ENCODE measurements around the gene LCN6. TPM values are rescaled to one million over a fixed set of nuclear protein-coding genes. Genes with fewer than 3 reads are reported as not detected.
"Not testable (repeated sequence)": the region's sequence is repeated elsewhere in the genome, so short reads cannot be mapped to it uniquely, and the experiment has no call there.

The LCN6 gene
- total RNA-seq, 4 donors from 2014 or later = 1.1 to 2.9 TPM; not detected in 2

DNA sequence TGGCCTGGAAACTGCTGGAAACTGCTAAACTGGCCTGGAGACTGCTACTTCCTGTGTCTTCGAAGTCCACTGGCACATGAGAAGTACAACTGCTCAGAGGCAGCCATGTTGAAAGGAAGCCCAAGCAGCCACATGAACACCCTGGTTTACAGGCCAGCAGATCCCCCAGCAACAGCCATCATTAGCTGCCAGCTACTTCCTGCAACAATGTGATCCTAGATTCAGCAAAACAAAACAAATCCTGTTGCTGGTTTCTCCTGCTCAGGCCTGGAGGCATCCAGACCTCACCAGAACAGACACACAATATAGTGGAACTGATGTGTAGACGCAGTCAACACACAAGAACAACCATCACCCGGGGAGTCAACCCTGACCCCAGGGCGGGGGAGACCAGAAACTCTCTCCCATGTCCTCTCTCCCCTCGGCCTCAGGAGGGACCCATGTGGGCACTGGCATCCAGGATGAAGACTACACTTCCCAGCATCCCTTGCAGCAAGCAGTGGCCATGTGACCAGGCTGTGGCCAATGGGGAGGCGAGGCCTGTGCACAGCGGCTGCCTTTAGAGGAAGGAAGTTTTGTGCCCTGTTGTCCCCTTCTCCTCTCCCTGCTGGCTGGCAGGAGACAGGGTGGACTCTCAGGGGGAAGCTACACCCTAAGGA, 25.2 kb upstream of the LCN6 start:
- intact Hi-C loops (cut with DNase I; ENCODE audit: low total_unique reads) = no loop called here
- no peak overlapping the region for H3K27ac ChIP-seq
- H3K36me3 ChIP-seq = no peaks in the 10 kb centered on the region
- no peak for TF ChIP-seq POLR2A (IDR thresholded peaks at IDR 0.05)
- TF ChIP-seq POLR2AphosphoS5 (IDR thresholded peaks at IDR 0.05) = no peak
- TF ChIP-seq EP300 (IDR thresholded peaks at IDR 0.05; ENCODE audit: low read depth) = no peak
- TF ChIP-seq, protein P1, sequence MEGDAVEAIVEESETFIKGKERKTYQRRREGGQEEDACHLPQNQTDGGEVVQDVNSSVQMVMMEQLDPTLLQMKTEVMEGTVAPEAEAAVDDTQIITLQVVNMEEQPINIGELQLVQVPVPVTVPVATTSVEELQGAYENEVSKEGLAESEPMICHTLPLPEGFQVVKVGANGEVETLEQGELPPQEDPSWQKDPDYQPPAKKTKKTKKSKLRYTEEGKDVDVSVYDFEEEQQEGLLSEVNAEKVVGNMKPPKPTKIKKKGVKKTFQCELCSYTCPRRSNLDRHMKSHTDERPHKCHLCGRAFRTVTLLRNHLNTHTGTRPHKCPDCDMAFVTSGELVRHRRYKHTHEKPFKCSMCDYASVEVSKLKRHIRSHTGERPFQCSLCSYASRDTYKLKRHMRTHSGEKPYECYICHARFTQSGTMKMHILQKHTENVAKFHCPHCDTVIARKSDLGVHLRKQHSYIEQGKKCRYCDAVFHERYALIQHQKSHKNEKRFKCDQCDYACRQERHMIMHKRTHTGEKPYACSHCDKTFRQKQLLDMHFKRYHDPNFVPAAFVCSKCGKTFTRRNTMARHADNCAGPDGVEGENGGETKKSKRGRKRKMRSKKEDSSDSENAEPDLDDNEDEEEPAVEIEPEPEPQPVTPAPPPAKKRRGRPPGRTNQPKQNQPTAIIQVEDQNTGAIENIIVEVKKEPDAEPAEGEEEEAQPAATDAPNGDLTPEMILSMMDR (IDR thresholded peaks at IDR 0.05) = no peak
- no peak overlapping the region for H3K4me3 ChIP-seq
- peaks cover 0 to 9% (median 4%) of the 10 kb centered on the region in 4 donors for H3K4me1 ChIP-seq
- WGBS, 2 donors (ENCODE audit: low coverage in 1 of 2) = 74 to 79% methylated on average over 3 to 7 of the region's 7 CpGs
- in situ Hi-C loops (cut with MboI; ENCODE audit: low pct_ligation_motif_present in 1 of 4, low pct_unique_long_range_greater_than_20kb in 1 of 4, low sequenced_read_pairs in 3 of 4) = no loop called here
- DNase-seq = no peak
- H3K27me3 ChIP-seq = peaks cover 4% of the 10 kb centered on the region
- H3K9me3 ChIP-seq = no peaks in the 10 kb centered on the region

DNA sequence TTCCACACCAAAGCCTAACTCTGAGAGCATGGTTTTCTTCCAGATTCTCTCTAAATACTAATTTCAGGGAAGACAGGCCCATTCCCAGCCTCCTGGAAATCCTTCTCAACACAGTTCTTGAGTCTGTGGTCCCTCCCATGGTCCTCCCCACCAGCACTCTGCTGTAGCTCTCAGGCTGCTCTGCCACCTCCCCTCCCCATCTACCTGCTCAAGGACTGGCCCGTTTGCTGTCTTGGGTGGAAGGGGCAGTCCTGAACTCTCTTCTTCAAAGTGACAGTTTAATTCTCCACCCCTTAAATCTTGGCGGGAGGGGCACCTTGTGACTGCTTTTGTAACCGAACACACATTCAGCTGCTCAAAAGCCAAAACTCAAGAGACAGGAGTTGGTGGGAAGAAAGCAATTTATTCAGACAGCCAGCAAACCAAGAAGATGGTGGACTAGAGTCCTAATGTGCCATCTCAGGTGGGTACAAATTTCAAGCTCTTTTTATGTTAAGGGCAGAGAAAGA, 23.6 kb upstream of the LCN6 start:
- Histone ChIP-seq H3K27ac (no peak overlapping the region), H3K36me3 (no peaks in the 10 kb centered on the region), H3K4me3 (no peak overlapping the region), H3K4me1 (peaks cover 0 to 6% (median 1%) of the 10 kb centered on the region in 4 donors), H3K9me3 (no peaks in the 10 kb centered on the region), H3K27me3 (peaks cover 17% of the 10 kb centered on the region)
- in situ Hi-C loops (cut with MboI; ENCODE audit: low pct_ligation_motif_present in 1 of 4, low pct_unique_long_range_greater_than_20kb in 1 of 4, low sequenced_read_pairs in 3 of 4) (no loop called here), intact Hi-C loops (cut with DNase I; ENCODE audit: low total_unique reads) (no loop called here)
- no peak for TF ChIP-seq EP300 (IDR thresholded peaks at IDR 0.05; ENCODE audit: low read depth)
- no peak for TF ChIP-seq POLR2AphosphoS5 (IDR thresholded peaks at IDR 0.05)
- no peak for TF ChIP-seq POLR2A (IDR thresholded peaks at IDR 0.05)
- TF ChIP-seq, protein P1 (IDR thresholded peaks at IDR 0.05) = no peak
- 66 to 76% methylated on average over 3 of the region's 3 CpGs for WGBS, 2 donors (ENCODE audit: low coverage in 1 of 2)
- DNase-seq = no peak

DNA sequence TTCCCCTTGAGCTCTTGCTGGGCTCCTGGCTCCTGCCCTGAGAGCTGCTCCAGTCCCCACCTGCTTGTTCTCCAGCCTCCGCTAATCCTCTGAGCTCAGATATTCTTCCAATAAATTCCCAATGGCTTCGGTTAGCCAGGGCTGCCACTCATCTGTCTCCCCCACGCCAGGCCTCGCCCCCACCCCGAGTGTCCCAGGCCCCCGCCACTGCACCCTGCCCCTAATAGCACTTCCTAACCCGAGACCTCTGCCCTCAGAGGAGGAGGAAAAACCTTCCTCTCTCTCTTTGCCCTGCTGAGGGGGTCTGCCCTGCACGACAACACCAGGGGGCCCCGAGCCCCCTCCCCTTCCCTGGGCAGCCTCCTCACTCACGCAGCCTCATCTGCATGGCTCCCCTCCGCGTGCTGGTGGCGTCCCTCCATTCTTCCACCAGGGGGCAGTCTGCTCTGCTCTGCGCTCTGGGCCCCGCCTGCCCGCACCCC, 21.4 kb upstream of the LCN6 start:
- TF ChIP-seq EP300 (IDR thresholded peaks at IDR 0.05; ENCODE audit: low read depth) = no peak
- TF ChIP-seq, protein P1 (IDR thresholded peaks at IDR 0.05) = peak; percentile 44 to 62 (median 48)
- no peak overlapping the region for H3K27ac ChIP-seq
- H3K27me3 ChIP-seq = peaks cover 32% of the 10 kb centered on the region
- intact Hi-C loops (cut with DNase I; ENCODE audit: low total_unique reads) = no loop called here
- DNase-seq = peak; percentile 60
- H3K9me3 ChIP-seq = no peaks in the 10 kb centered on the region
- H3K4me1 ChIP-seq = peaks cover 0 to 8% (median 3%) of the 10 kb centered on the region in 4 donors
- 0 to 13% methylated on average over 2 to 12 of the region's 16 CpGs for WGBS, 2 donors (ENCODE audit: low coverage in 1 of 2)
- H3K36me3 ChIP-seq = no peaks in the 10 kb centered on the region
- in situ Hi-C loops (cut with MboI; ENCODE audit: low pct_ligation_motif_present in 1 of 4, low pct_unique_long_range_greater_than_20kb in 1 of 4, low sequenced_read_pairs in 3 of 4) = no loop called here
- H3K4me3 ChIP-seq = no peak overlapping the region

DNA sequence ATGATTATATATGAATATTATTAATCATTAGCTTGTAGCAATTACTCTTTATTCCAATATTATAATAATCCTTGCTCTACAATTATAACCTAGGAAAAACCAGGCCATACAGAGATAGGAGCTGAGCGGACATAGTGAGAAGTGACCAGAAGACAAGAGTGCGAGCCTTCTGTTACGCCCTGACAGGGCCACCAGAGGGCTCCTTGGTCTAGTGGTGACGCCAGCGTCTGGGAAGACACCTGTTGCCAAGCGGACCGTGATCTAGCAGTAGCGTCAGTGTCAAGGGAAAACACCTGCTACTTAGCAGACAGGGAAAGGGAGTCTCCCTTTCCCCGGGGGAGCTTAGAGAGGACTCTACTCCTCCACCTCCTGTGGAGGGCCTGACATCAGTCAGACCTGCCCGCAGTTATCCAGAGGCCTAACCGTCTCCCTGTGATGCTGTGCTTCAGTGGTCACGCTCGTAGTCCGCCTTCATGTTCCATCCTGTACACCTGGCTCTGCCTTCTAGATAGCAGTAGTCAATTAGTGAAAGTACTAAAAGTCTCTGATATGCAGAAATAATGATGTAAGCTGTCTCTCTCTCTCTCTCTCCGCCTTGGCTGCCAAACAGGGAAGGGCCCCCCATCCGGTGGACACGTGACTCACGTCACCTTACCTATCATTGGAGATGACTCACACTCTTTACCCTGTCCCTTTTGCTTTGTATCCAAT, 18.2 kb upstream of the LCN6 start:
- intact Hi-C loops (cut with DNase I; ENCODE audit: low total_unique reads); in situ Hi-C loops (cut with MboI; ENCODE audit: low pct_ligation_motif_present in 1 of 4, low pct_unique_long_range_greater_than_20kb in 1 of 4, low sequenced_read_pairs in 3 of 4); H3K27ac ChIP-seq; H3K4me3 ChIP-seq; H3K9me3 ChIP-seq; H3K36me3 ChIP-seq: not testable (repeated sequence)
- peak; percentile 74 for DNase-seq
- Histone ChIP-seq H3K4me1 (peaks cover 0 to 11% (median 6%) of the 10 kb centered on the region in 4 donors), H3K27me3 (peaks cover 61% of the 10 kb centered on the region)
- 24 to 80% methylated on average over 1 to 18 of the region's 18 CpGs for WGBS, 2 donors (ENCODE audit: low coverage in 1 of 2)
- TF ChIP-seq, protein P1 (IDR thresholded peaks at IDR 0.05) = peak in 4 of 5 experiments; percentile 30 to 48 (median 39)

DNA sequence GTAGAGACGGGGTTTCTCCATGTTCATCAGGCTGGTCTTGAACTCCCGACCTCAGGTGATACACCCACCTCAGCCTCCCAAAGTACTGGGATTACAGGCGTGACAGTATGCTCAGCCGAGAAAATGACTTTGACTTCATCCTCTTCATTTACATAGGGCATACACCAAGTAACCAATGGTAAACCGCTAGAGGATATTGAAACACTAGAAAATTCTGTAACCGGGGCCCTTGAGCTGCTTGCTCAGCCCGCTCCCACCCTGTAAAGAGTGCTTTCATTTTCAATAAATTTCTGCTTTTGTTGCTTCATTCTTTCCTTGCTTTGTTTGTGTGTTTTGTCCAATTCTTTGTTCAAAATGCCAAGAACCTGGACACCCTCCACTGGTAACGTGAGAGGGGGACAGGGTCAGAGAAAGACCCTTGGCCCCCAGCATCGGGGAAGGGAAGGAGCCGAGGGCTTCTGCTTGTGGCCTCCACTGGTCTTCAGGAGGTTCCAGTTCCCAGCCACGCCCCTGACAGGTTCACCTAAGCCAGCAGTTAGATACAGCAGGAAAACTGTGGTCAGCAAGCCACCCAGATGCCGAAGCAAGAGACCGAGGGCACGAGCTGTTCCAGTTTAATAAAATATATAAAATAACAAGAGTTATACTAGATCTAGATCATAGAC, 17.6 kb upstream of the LCN6 start:
- DNase-seq; H3K36me3 ChIP-seq; H3K9me3 ChIP-seq; H3K27ac ChIP-seq; in situ Hi-C loops (cut with MboI; ENCODE audit: low pct_ligation_motif_present in 1 of 4, low pct_unique_long_range_greater_than_20kb in 1 of 4, low sequenced_read_pairs in 3 of 4); H3K4me3 ChIP-seq; intact Hi-C loops (cut with DNase I; ENCODE audit: low total_unique reads): not testable (repeated sequence)
- H3K27me3 ChIP-seq = peaks cover 61% of the 10 kb centered on the region
- WGBS, 2 donors (ENCODE audit: low coverage in 1 of 2) = 49 to 59% methylated on average over 7 to 14 of the region's 14 CpGs
- H3K4me1 ChIP-seq = peaks cover 0 to 11% (median 6%) of the 10 kb centered on the region in 4 donors

Data from transverse colon (tissue), 4 donors.